Hippocampal formation (tissue), 2 donors: ENCODE data around the gene ZSCAN21.

ENCODE experiments used
- DNase-seq, 2 donors: peaks; one replicate each; lab custom pipeline; 2025; lab: John Stamatoyannopoulos, UW

ZSCAN21 gene

GRCh38 chr7:100099452-100099851 lies 49.9 kb downstream of the ZSCAN21 start:
- DNase-seq = no peak

DNA sequence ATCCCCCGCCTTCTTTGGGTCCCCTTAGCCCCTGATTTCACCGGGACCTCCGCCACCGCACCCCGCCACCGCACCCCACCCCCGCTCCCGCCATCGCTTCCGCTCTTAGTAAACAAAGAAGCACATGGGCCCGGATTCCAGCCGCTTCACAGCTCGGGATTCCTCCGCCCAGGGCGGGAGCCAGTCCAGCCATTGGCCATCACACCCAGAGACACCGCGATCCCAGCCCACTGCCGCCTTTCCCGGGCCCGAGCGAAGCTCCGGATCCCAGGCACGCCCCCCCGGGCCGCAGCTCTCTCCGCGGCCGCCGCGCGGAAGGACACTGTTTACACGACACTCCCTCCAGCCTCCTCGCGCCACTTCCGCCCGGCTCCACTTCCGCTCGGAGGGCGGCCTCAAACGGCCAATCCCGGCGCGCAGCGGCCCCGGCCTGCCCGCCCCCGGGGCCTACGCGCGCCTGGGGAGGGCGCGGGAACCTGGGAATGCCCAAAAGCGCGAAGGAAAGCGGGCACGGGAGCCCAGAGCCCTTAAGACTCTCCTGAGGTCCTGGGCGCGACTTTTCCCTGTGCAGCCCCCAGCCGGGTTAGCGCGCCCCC lies 50.9 kb downstream of the ZSCAN21 start:
- peak; percentile 84 to 85 for DNase-seq

GRCh38 chr7:100101016-100101862 lies 51.7 kb downstream of the ZSCAN21 start, which contains the start of the genes AP4M1 and MCM7:
TSS of gene AP4M1 (plus strand) at chr7:100101643. CDS start at chr7:100101715, 72 bp downstream.
TSS of gene MCM7 (minus strand) at chr7:100101397. CDS start at chr7:100101294, 103 bp downstream.
- peak; percentile 97 to 98 for DNase-seq

DNA sequence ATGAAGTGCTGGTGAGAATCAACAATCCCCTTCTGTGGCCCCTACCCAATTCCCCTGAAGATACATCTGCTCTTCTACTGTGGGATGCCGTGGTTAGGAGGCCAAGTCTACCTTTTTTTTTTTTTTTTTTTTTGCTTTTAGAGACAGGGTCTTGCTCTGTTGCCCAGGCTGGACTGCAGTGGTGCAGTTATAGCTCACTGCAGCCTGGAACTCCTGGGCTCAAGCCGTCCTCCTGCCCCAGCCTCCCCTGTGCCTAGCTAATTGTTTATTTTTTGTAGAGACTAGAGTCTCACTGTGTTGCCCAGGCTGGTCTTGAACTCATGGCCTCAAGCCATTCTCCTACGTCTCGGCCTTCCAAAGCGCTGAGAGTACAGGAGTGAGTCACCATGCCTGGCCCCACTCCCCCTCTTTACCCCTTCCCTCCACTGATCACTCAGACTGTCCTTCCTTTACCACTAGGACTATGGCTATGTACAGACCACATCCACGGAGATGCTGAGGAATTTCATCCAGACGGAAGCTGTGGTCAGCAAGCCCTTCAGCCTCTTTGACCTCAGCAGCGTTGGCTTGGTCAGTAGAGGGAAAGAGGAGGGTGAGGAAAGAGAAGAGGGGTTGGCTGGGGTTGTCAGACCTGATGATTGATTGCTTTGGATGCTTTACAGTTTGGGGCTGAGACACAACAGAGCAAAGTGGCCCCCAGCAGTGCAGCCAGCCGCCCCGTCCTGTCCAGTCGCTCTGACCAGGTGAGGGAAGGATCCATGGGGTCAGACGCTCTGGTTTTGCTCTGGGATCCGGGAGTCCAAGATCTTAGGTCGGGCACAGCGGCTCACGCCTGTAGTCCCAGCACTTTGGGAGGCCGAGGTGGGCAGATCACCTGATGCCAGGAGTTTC lies 53.6 kb downstream of the ZSCAN21 start:
- DNase-seq = no peak

DNA sequence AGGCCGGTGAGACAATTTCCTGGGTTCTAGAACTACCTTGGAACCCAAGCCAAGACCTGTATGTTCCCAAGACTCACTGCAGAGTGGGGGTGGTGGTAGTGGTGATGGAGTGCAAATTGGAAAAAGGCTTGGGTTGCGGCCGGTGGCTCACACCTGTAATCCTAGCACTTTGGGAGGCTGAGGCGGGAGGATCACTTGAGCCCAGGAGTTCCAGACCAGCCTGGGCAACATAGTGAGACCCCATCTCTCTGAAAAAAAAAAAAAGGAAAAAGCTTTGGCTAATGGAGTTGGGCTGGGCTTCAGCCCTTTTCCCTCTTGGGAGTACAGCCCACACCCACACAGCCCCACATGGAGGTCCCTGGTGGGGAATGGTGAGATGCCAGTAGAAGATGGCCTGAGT lies 56.0 kb downstream of the ZSCAN21 start:
- no peak for DNase-seq

- no peak for DNase-seq
Measured at GRCh38 chr7:100106633-100107032, 57.1 kb downstream of the ZSCAN21 start.

- DNase-seq = no peak
Measured at GRCh38 chr7:100107125-100107737, 57.7 kb downstream of the ZSCAN21 start.

GRCh38 chr7:100107890-100108289 lies 58.3 kb downstream of the ZSCAN21 start:
- DNase-seq = no peak

DNA sequence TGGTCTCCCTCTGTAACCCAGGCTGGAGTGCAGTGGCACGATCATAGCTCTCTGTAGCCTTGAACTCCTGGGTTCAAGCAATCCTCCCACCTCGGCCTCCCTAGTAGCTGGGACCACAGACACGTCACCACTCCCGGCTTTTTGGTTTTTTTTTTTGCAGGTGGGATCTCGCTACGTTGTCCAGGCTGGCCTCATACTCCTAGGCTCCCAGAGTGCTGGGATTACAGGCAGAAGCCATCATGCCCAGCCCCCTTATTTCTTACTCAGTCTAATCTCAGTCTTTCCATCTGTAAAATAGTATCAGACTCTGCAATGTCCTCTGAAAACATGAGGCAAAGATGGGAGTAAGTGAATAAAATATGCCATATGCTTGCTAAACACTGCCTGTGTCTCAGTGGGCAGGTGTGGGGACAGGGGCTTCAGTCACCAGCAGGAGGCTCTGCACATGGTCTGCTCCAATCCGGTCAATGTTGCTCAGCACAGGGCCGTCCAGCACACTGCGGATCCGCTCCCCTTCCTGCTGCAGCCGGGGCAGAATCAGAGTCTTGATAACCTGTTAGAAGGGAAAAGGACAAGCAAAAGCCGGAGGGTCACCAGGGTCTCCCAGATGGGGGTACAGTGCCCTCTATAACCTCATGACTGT lies 60.1 kb downstream of the ZSCAN21 start:
- DNase-seq = no peak

GRCh38 chr7:100111156-100111555 lies 61.6 kb downstream of the ZSCAN21 start:
- DNase-seq = no peak

- no peak for DNase-seq
Measured at GRCh38 chr7:100111914-100112313, 62.3 kb downstream of the ZSCAN21 start.
